Neutrophil (primary cell): Measurements from ENCODE around the gene ST3GAL3.

Experiments used
- H3K27ac ChIP-seq: fragments of 200-600 bp; sonication (generic); 2 replicates; pipeline ENCODE4 v1.5.1; 2016; ENCODE audit warnings: mild to moderate bottlenecking, moderate library complexity
- H3K27me3 ChIP-seq: fragments of 200-600 bp; sonication (generic); 2 replicates; pipeline ENCODE4 v1.6.0; 2016; ENCODE audit warnings: mild to moderate bottlenecking
- H3K36me3 ChIP-seq: fragments of 200-600 bp; sonication (generic); 2 replicates; pipeline ENCODE4 v1.5.1; 2017
- H3K4me1 ChIP-seq, 2 experiments: fragments of 200-600 bp in 1 of 2; sonication (generic) in 1 of 2; 1 replicate in 1 of 2; 2 replicates in 1 of 2; pipeline versions ENCODE4 v1.5.1 to v1.6.1; 2013 to 2016; ENCODE audit warnings: low read depth in 1 of 2, low read length in 1 of 2, mild to moderate bottlenecking in 1 of 2, moderate library complexity in 1 of 2; ENCODE audit not compliant: control insufficient read depth in 1 of 2, insufficient read depth in 1 of 2
- H3K4me3 ChIP-seq, 2 experiments: fragments of 200-600 bp in 1 of 2; sonication (generic) in 1 of 2; 1 replicate in 1 of 2; 2 replicates in 1 of 2; pipeline ENCODE4 v1.5.1; 2013 to 2016; ENCODE audit warnings: low read depth in 1 of 2, low read length in 1 of 2, mild to moderate bottlenecking in 1 of 2, moderate library complexity in 1 of 2
- H3K9me3 ChIP-seq: fragments of 200-600 bp; sonication (generic); 2 replicates; pipeline ENCODE4 v1.5.1; 2016
- CTCF ChIP-seq: fragments of 200-600 bp; sonication (generic); IDR thresholded peaks from 2 replicates; pipeline ENCODE4 v1.5.1; 2016; ENCODE audit warnings: antibody characterized with exemption

The ST3GAL3 gene

GRCh38 chr1:43971336-43971980 is 264.1 kb downstream of the ST3GAL3 start:
- Histone ChIP-seq H3K9me3 (no peaks in the 10 kb centered on the region), H3K4me1 (peaks cover 32 to 36% of the 10 kb centered on the region in 2 experiments), H3K27ac (no peak overlapping the region), H3K27me3 (no peaks in the 10 kb centered on the region), H3K36me3 (peaks cover 15% of the 10 kb centered on the region), H3K4me3 (no peak overlapping the region)
- no peak for TF ChIP-seq CTCF

- peak overlapping the region; percentile 96 for H3K4me3 ChIP-seq
- TF ChIP-seq CTCF = no peak
- H3K27me3 ChIP-seq = no peaks in the 10 kb centered on the region
- H3K4me1 ChIP-seq = peaks cover 57 to 60% of the 10 kb centered on the region in 2 experiments
- H3K27ac ChIP-seq = peak overlapping the region; percentile 98
- no peaks in the 10 kb centered on the region for H3K9me3 ChIP-seq
- peaks cover 30% of the 10 kb centered on the region for H3K36me3 ChIP-seq
Observed at GRCh38 chr1:43973981-43974442, 266.7 kb downstream of the ST3GAL3 start.

GRCh38 chr1:43974443-43975248 is 267.3 kb downstream of the ST3GAL3 start, which contains the start of gene ATP6V0B:
ATP6V0B (plus strand) TSS chr1:43974960; CDS start chr1:43975041, 81 bp downstream.
- Histone ChIP-seq H3K4me1 (peaks cover 54 to 55% of the 10 kb centered on the region in 2 experiments), H3K9me3 (no peaks in the 10 kb centered on the region), H3K36me3 (peaks cover 30% of the 10 kb centered on the region), H3K27ac (peak within 1 kb of the TSS; percentile 98), H3K4me3 (peak within 1 kb of the TSS; percentile 96), H3K27me3 (peaks cover 4% of the 10 kb centered on the region)
- TF ChIP-seq CTCF = peak; percentile 43

GRCh38 chr1:43975249-43975961 is 268.1 kb downstream of the ST3GAL3 start:
- Histone ChIP-seq H3K4me1 (peaks cover 54 to 56% of the 10 kb centered on the region in 2 experiments), H3K36me3 (peaks cover 30% of the 10 kb centered on the region), H3K4me3 (peak overlapping the region; percentile 96)

More at GRCh38 chr1:43975249-43975961, 268.1 kb downstream of the ST3GAL3 start:
- Histone ChIP-seq H3K27me3 (peaks cover 12% of the 10 kb centered on the region), H3K9me3 (no peaks in the 10 kb centered on the region), H3K27ac (peak overlapping the region; percentile 98)
- peak; percentile 3 for TF ChIP-seq CTCF
